HG03060 (cell line): ENCODE measurements around the gene A1BG.

Experiments used
- ATAC-seq: cut with Tn5 transposase; IDR thresholded peaks from one replicate; pipeline ENCODE4 v1.9.1; 2021; ENCODE audit warnings: low read depth, moderate number of reproducible peaks; ENCODE audit not compliant: unreplicated experiment

Gene A1BG

GRCh38 chr19:58305065-58305931, 48.0 kb downstream of the A1BG start, which contains the start of gene ERVK3-1:
ERVK3-1 (plus strand) TSS chr19:58305377; CDS start chr19:58312169, 6,792 bp downstream.
- ATAC-seq: peak; percentile 87

GRCh38 chr19:58304748-58305064, 48.6 kb downstream of the A1BG start:
- ATAC-seq: no peak

- no peak for ATAC-seq
These were observed 49.0 kb downstream of the A1BG start for GRCh38 chr19:58304255-58304654.

- no peak for ATAC-seq
These were observed 52.7 kb downstream of the A1BG start for GRCh38 chr19:58300620-58301019.

- no peak for ATAC-seq
These were observed 57.2 kb downstream of the A1BG start for GRCh38 chr19:58296104-58296503.
